PC-9 (cell line): ENCODE measurements around the gene ANKRD6.

Source experiments
- CTCF ChIP-seq: fragments of 200-600 bp; sonication (generic); conservative IDR thresholded peaks from 2 replicates; pipeline ENCODE4 v1.6.1; 2017; ENCODE audit warnings: mixed run types, antibody characterized with exemption, mild to moderate bottlenecking, moderate library complexity
- EZH2 ChIP-seq: fragments of 200-600 bp; sonication (generic); IDR thresholded peaks from 2 replicates; pipeline ENCODE4 v1.8.0; 2017; ENCODE audit warnings: antibody characterized with exemption, low read depth

GRCh38 chr6:89679215-89680120 is 246.5 kb downstream of the ANKRD6 start:
- TF ChIP-seq CTCF (no peak), EZH2 (no peak)
